Measurements from ENCODE around the gene UBA52. TPM values are rescaled to one million over a fixed set of nuclear protein-coding genes. Genes with fewer than 3 reads are reported as not detected.

UBA52 gene
- total and polyA plus RNA-seq, 2 of the 13 experiments (the other 11 are each of a cell fraction or from before 2014, with no cell fraction given) = 959 to 1,782 TPM

DNA sequence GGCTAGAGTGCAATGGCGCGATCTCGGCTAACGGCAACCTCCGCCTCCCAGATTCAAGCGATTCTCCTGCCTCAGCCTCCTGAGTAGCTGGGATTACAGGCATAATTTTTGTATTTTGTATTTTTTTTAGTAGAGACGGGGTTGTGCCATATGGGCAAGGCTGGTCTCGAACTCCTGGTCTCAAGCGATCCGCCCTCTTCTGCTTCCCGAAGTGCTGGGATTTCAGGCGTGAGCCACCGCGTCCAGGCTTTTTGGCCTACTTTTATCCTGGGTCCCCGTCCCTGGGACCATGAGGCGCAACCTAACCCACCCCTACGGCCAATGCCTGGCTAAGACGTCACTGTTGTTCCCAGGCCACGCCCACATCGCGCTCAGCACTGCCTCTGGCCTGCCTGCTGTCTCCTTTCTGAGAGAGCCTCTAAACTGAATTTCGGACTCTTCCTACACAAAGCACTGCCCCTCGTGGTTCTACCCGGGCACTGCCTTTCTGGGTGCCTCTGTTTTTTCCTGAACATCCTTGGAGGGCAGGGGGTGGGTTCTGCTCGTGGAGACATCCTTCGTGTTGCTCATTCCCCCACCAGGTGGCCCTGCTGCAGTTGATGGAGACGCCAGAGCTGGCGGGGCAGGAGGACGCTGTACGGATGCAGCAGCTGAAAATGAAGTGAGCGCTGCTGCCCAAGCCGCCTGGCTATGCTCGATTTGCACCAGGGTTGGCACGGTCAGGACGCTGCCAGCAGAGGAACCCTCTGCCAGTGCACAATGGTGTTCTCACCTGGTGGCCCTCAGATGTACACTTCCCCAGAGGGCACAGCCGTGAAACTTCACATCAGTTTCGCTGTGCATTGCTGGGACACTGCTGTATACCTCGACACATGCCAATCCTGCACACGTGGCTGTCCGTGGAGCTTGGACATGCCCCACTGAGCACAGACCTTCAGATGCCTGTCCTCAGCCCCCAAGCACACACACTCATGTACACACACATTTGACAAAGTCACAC lies 18.9 kb downstream of the UBA52 start (continued):
- TF ChIP-seq CREM (IDR thresholded peaks at IDR 0.05) (peak; percentile 13; the same call in 1 of the 2 replicates), CREM (CRISPR knock-in tag; IDR thresholded peaks at IDR 0.05) (no peak), ZNF552 (CRISPR knock-in tag; IDR thresholded peaks at IDR 0.05; ENCODE audit: borderline replicate concordance) (0 out of 2 replicates have a peak, but pooled peaks have one; percentile 49), POLR2A (IDR thresholded peaks at IDR 0.05; ENCODE audit: insufficient read depth in 1 of 2, low read depth in 2 of 2, low read length in 2 of 2) (peak in 1 of 2 experiments; percentile 40; a peak in 1 of 4 replicates), PAF1 (CRISPR knock-in tag; IDR thresholded peaks at IDR 0.05) (peak; percentile 46; the same call in 1 of the 2 replicates), PCBP1 (IDR thresholded peaks at IDR 0.05; ENCODE audit: borderline replicate concordance, low read depth, low read length) (0 out of 2 replicates have a peak, but pooled peaks have one; percentile 42), ZNF772 (CRISPR knock-in tag; IDR thresholded peaks at IDR 0.05) (0 out of 2 replicates have a peak, but pooled peaks have one; percentile 20), RXRA (CRISPR knock-in tag; IDR thresholded peaks at IDR 0.05) (peak; percentile 49; the same call in 1 of the 2 replicates), ASH2L (IDR thresholded peaks at IDR 0.05; ENCODE audit: insufficient read length, low read depth, low read length) (no peak), RBM22 (optimal IDR thresholded peaks at IDR 0.05; ENCODE audit: low read length) (peak; percentile 37), TBX2 (CRISPR knock-in tag; IDR thresholded peaks at IDR 0.05; ENCODE audit: borderline replicate concordance) (peak; percentile 59; the same call in 1 of the 2 replicates)
- TF ChIP-seq, protein P1, sequence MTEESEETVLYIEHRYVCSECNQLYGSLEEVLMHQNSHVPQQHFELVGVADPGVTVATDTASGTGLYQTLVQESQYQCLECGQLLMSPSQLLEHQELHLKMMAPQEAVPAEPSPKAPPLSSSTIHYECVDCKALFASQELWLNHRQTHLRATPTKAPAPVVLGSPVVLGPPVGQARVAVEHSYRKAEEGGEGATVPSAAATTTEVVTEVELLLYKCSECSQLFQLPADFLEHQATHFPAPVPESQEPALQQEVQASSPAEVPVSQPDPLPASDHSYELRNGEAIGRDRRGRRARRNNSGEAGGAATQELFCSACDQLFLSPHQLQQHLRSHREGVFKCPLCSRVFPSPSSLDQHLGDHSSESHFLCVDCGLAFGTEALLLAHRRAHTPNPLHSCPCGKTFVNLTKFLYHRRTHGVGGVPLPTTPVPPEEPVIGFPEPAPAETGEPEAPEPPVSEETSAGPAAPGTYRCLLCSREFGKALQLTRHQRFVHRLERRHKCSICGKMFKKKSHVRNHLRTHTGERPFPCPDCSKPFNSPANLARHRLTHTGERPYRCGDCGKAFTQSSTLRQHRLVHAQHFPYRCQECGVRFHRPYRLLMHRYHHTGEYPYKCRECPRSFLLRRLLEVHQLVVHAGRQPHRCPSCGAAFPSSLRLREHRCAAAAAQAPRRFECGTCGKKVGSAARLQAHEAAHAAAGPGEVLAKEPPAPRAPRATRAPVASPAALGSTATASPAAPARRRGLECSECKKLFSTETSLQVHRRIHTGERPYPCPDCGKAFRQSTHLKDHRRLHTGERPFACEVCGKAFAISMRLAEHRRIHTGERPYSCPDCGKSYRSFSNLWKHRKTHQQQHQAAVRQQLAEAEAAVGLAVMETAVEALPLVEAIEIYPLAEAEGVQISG (CRISPR knock-in tag; IDR thresholded peaks at IDR 0.05) = peak; percentile 55
- TF ChIP-seq, protein P2, sequence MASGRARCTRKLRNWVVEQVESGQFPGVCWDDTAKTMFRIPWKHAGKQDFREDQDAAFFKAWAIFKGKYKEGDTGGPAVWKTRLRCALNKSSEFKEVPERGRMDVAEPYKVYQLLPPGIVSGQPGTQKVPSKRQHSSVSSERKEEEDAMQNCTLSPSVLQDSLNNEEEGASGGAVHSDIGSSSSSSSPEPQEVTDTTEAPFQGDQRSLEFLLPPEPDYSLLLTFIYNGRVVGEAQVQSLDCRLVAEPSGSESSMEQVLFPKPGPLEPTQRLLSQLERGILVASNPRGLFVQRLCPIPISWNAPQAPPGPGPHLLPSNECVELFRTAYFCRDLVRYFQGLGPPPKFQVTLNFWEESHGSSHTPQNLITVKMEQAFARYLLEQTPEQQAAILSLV (CRISPR knock-in tag; IDR thresholded peaks at IDR 0.05; ENCODE audit: borderline replicate concordance) = no peak
- TF ChIP-seq, protein P3, sequence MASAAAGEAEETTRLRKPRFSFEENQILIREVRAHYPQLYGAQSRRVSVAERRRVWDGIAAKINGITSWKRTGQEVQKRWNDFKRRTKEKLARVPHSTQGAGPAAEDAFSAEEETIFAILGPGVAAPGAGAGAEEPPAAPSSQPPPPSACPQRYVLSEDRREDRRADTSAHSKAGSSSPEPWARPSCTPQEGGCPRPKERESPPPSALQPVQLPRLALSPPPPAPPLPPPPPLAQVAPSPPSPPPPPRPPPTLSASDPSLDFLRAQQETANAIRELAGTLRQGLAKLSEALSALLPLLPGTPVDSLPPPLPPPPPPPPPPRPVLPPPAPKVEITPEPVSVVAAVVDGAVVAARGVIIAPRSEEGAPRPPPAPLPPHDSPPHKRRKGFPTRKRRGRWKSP (CRISPR knock-in tag; IDR thresholded peaks at IDR 0.05) = 0 out of 2 replicates have a peak, but pooled peaks have one; percentile 25
- TF ChIP-seq, protein P4, sequence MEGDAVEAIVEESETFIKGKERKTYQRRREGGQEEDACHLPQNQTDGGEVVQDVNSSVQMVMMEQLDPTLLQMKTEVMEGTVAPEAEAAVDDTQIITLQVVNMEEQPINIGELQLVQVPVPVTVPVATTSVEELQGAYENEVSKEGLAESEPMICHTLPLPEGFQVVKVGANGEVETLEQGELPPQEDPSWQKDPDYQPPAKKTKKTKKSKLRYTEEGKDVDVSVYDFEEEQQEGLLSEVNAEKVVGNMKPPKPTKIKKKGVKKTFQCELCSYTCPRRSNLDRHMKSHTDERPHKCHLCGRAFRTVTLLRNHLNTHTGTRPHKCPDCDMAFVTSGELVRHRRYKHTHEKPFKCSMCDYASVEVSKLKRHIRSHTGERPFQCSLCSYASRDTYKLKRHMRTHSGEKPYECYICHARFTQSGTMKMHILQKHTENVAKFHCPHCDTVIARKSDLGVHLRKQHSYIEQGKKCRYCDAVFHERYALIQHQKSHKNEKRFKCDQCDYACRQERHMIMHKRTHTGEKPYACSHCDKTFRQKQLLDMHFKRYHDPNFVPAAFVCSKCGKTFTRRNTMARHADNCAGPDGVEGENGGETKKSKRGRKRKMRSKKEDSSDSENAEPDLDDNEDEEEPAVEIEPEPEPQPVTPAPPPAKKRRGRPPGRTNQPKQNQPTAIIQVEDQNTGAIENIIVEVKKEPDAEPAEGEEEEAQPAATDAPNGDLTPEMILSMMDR (CRISPR knock-in tag; IDR thresholded peaks at IDR 0.05) = peak; percentile 67
- TF ChIP-seq, protein P5, sequence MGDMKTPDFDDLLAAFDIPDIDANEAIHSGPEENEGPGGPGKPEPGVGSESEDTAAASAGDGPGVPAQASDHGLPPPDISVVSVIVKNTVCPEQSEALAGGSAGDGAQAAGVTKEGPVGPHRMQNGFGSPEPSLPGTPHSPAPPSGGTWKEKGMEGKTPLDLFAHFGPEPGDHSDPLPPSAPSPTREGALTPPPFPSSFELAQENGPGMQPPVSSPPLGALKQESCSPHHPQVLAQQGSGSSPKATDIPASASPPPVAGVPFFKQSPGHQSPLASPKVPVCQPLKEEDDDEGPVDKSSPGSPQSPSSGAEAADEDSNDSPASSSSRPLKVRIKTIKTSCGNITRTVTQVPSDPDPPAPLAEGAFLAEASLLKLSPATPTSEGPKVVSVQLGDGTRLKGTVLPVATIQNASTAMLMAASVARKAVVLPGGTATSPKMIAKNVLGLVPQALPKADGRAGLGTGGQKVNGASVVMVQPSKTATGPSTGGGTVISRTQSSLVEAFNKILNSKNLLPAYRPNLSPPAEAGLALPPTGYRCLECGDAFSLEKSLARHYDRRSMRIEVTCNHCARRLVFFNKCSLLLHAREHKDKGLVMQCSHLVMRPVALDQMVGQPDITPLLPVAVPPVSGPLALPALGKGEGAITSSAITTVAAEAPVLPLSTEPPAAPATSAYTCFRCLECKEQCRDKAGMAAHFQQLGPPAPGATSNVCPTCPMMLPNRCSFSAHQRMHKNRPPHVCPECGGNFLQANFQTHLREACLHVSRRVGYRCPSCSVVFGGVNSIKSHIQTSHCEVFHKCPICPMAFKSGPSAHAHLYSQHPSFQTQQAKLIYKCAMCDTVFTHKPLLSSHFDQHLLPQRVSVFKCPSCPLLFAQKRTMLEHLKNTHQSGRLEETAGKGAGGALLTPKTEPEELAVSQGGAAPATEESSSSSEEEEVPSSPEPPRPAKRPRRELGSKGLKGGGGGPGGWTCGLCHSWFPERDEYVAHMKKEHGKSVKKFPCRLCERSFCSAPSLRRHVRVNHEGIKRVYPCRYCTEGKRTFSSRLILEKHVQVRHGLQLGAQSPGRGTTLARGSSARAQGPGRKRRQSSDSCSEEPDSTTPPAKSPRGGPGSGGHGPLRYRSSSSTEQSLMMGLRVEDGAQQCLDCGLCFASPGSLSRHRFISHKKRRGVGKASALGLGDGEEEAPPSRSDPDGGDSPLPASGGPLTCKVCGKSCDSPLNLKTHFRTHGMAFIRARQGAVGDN (CRISPR knock-in tag; IDR thresholded peaks at IDR 0.05) = peak; percentile 42
